ENCODE data around the gene GMCL2. TPM values are rescaled to one million over a fixed set of nuclear protein-coding genes. Genes with fewer than 3 reads are reported as not detected.
A peak's percentile ranks its signal among the peaks of the same experiment; 100 is the strongest.

GMCL2 gene
- total RNA-seq, 2 donors from 2014 or later: not detected

GRCh38 chr5:178202541-178202940 is 15.4 kb upstream of the GMCL2 start:
- peaks cover 23% of the 10 kb centered on the region for H3K36me3 ChIP-seq (ENCODE audit: control insufficient read depth, insufficient read depth, low read length)
- Mint-ChIP-seq H3K36me3 (ENCODE audit: low read depth) (peaks cover 25% of the 10 kb centered on the region), H3K4me1 (peaks cover 16% of the 10 kb centered on the region), H3K27ac (no peak overlapping the region), H3K4me3 (peak overlapping the region; percentile 91), H3K9me3 (peaks cover 4% of the 10 kb centered on the region), H3K27me3 (ENCODE audit: insufficient read depth) (peaks cover 9% of the 10 kb centered on the region)
- WGBS, 2 experiments (ENCODE audit: insufficient coverage in 1 of 2, insufficient read length in 1 of 2): 92 to 97% methylated on average over 8 to 10 of the region's 10 CpGs
- no peak for TF ChIP-seq CTCF (conservative IDR thresholded peaks at IDR 0.05)
- no peak overlapping the region for H3K9ac ChIP-seq (ENCODE audit: extremely low read depth, low read length, poor library complexity, severe bottlenecking)
- no peaks in the 10 kb centered on the region for H3K27me3 ChIP-seq (ENCODE audit: control insufficient read depth, insufficient read depth, low read length, poor library complexity, severe bottlenecking)
- no peak overlapping the region for H3K27ac ChIP-seq (ENCODE audit: low read depth, low read length)
- H3K9me3 ChIP-seq (ENCODE audit: control insufficient read depth, low read length): no peaks in the 10 kb centered on the region
- peak; percentile 29 for DNase-seq
- H3K4me1 ChIP-seq (ENCODE audit: control insufficient read depth, insufficient read depth, low read length): no peaks in the 10 kb centered on the region
- H3K4me3 ChIP-seq (ENCODE audit: low read length): no peak overlapping the region

GRCh38 chr5:178201927-178202235 is 14.7 kb upstream of the GMCL2 start:
- H3K36me3 Mint-ChIP-seq (ENCODE audit: low read depth): peaks cover 19% of the 10 kb centered on the region
- Histone ChIP-seq H3K9me3 (ENCODE audit: control insufficient read depth, low read length) (no peaks in the 10 kb centered on the region), H3K4me3 (ENCODE audit: low read length) (no peak overlapping the region), H3K27me3 (ENCODE audit: control insufficient read depth, insufficient read depth, low read length, poor library complexity, severe bottlenecking) (no peaks in the 10 kb centered on the region), H3K9ac (ENCODE audit: extremely low read depth, low read length, poor library complexity, severe bottlenecking) (no peak overlapping the region), H3K27ac (ENCODE audit: low read depth, low read length) (no peak overlapping the region), H3K36me3 (ENCODE audit: control insufficient read depth, insufficient read depth, low read length) (peaks cover 16% of the 10 kb centered on the region), H3K4me1 (ENCODE audit: control insufficient read depth, insufficient read depth, low read length) (no peaks in the 10 kb centered on the region)
- 75 to 86% methylated on average over 1 to 2 of the region's 2 CpGs for WGBS, 2 experiments (ENCODE audit: insufficient coverage in 1 of 2, insufficient read length in 1 of 2)
- TF ChIP-seq CTCF (conservative IDR thresholded peaks at IDR 0.05): no peak
- peaks cover 4% of the 10 kb centered on the region for H3K9me3 Mint-ChIP-seq
- peaks cover 13% of the 10 kb centered on the region for H3K4me1 Mint-ChIP-seq
- DNase-seq: no peak
- peaks cover 9% of the 10 kb centered on the region for H3K27me3 Mint-ChIP-seq (ENCODE audit: insufficient read depth)
- H3K4me3 Mint-ChIP-seq: no peak overlapping the region
- H3K27ac Mint-ChIP-seq: no peak overlapping the region

- TF ChIP-seq CTCF (conservative IDR thresholded peaks at IDR 0.05): no peak
- no peak overlapping the region for H3K4me3 ChIP-seq (ENCODE audit: low read length)
- DNase-seq: peak; percentile 18
- Mint-ChIP-seq H3K4me1 (peaks cover 9% of the 10 kb centered on the region), H3K27me3 (ENCODE audit: insufficient read depth) (peaks cover 9% of the 10 kb centered on the region), H3K9me3 (peaks cover 4% of the 10 kb centered on the region), H3K4me3 (no peak overlapping the region), H3K36me3 (ENCODE audit: low read depth) (peaks cover 14% of the 10 kb centered on the region), H3K27ac (no peak overlapping the region)
- no peaks in the 10 kb centered on the region for H3K27me3 ChIP-seq (ENCODE audit: control insufficient read depth, insufficient read depth, low read length, poor library complexity, severe bottlenecking)
- H3K27ac ChIP-seq (ENCODE audit: low read depth, low read length): no peak overlapping the region
- no peaks in the 10 kb centered on the region for H3K4me1 ChIP-seq (ENCODE audit: control insufficient read depth, insufficient read depth, low read length)
- peaks cover 11% of the 10 kb centered on the region for H3K36me3 ChIP-seq (ENCODE audit: control insufficient read depth, insufficient read depth, low read length)
- WGBS, 2 experiments (ENCODE audit: insufficient coverage in 1 of 2, insufficient read length in 1 of 2): 93% methylated on average over 10 to 14 of the region's 14 CpGs
- no peak overlapping the region for H3K9ac ChIP-seq (ENCODE audit: extremely low read depth, low read length, poor library complexity, severe bottlenecking)
- no peaks in the 10 kb centered on the region for H3K9me3 ChIP-seq (ENCODE audit: control insufficient read depth, low read length)
Observed at GRCh38 chr5:178201221-178201926, 14.2 kb upstream of the GMCL2 start.
